T-helper 22 cell (primary cell): ENCODE data around the gene LUZP1.
A peak's percentile ranks its signal among the peaks of the same experiment; 100 is the strongest.

Experiments
- DNase-seq: peaks from one replicate; pipeline ENCODE4 v3.0.0-alpha.2; 2020; ENCODE audit warnings: low read depth

Gene LUZP1

GRCh38 chr1:23188434-23188884 is 19.8 kb upstream of the LUZP1 start:
- no peak for DNase-seq

- no peak for DNase-seq
These were observed 19.0 kb upstream of the LUZP1 start for GRCh38 chr1:23187637-23188036.

- DNase-seq = no peak
These were observed 16.7 kb upstream of the LUZP1 start for GRCh38 chr1:23185381-23185780.

- no peak for DNase-seq
These were observed 15.7 kb upstream of the LUZP1 start for GRCh38 chr1:23184212-23184934.

GRCh38 chr1:23179862-23180261 is 11.2 kb upstream of the LUZP1 start:
- no peak for DNase-seq

- no peak for DNase-seq
These were observed 10.3 kb upstream of the LUZP1 start for GRCh38 chr1:23178950-23179349.

GRCh38 chr1:23178414-23178813 is 9.8 kb upstream of the LUZP1 start:
- DNase-seq = no peak

- peak; percentile 25 for DNase-seq
These were observed 9.1 kb upstream of the LUZP1 start for GRCh38 chr1:23177438-23178380.

GRCh38 chr1:23177031-23177430 is 8.4 kb upstream of the LUZP1 start:
- DNase-seq = no peak

- no peak for DNase-seq
These were observed 5.9 kb upstream of the LUZP1 start for GRCh38 chr1:23174426-23175110.

- no peak for DNase-seq
These were observed 2.6 kb upstream of the LUZP1 start for GRCh38 chr1:23171181-23171755.

- no peak for DNase-seq
These were observed 1.2 kb upstream of the LUZP1 start for GRCh38 chr1:23169727-23170335.

- no peak for DNase-seq
These were observed 529 bp upstream of the LUZP1 start for GRCh38 chr1:23169195-23169575.

- peak; percentile 24 for DNase-seq
These were observed 594 bp downstream of the LUZP1 start for GRCh38 chr1:23168079-23168444.

- DNase-seq = peak; percentile 21
These were observed 1.1 kb downstream of the LUZP1 start for GRCh38 chr1:23167353-23168078.

GRCh38 chr1:23166854-23167253 is 1.8 kb downstream of the LUZP1 start:
- DNase-seq = no peak

GRCh38 chr1:23163395-23163794 is 5.3 kb downstream of the LUZP1 start:
- no peak for DNase-seq

GRCh38 chr1:23159963-23160877 is 8.4 kb downstream of the LUZP1 start:
- DNase-seq = no peak

GRCh38 chr1:23156940-23157339 is 11.7 kb downstream of the LUZP1 start:
- no peak for DNase-seq
